Activated B cell treated with CpG ODN at 0.5 μM for 24 hours (primary cell): Measurements from ENCODE around the gene USP8. TPM values are rescaled to one million over a fixed set of nuclear protein-coding genes. Genes with fewer than 3 reads are reported as not detected.

ENCODE experiments used
- ATAC-seq: fragments of 200-7000 bp; cut with Tn5 transposase; one replicate; pipeline ENCODE4 v1.10.0; 2021; ENCODE audit warnings: low read depth, mild to moderate bottlenecking, moderate library complexity
- CTCF ChIA-PET: fragments of 350-600 bp; sonication (Branson Sonifier 250); formaldehyde crosslinking; loops from one replicate; lab custom pipeline; 2021; ENCODE audit warnings: antibody characterized with exemption; lab: Charles Lee
- POLR2A ChIA-PET: fragments of 350-600 bp; sonication (Branson Sonifier 250); formaldehyde crosslinking; loops from one replicate; lab custom pipeline; 2021; ENCODE audit warnings: antibody characterized with exemption; lab: Charles Lee
- DNase-seq: peaks from one replicate; pipeline ENCODE4 v3.0.0; 2022
- H3K27ac Mint-ChIP-seq: one replicate; pipeline ENCODE4 v1.8.0; 2020; ENCODE audit warnings: mixed read lengths
- H3K27me3 Mint-ChIP-seq: one replicate; pipeline ENCODE4 v1.8.0; 2021; ENCODE audit warnings: mixed read lengths
- H3K36me3 Mint-ChIP-seq: one replicate; pipeline ENCODE4 v1.8.0; 2021; ENCODE audit warnings: low read depth, mixed read lengths
- H3K4me1 Mint-ChIP-seq: one replicate; pipeline ENCODE4 v1.8.0; 2021; ENCODE audit warnings: mixed read lengths
- H3K4me3 Mint-ChIP-seq: one replicate; pipeline ENCODE4 v1.8.0; 2020; ENCODE audit warnings: mild to moderate bottlenecking, mixed read lengths
- H3K9me3 Mint-ChIP-seq: one replicate; pipeline ENCODE4 v1.8.0; 2020; ENCODE audit warnings: mixed read lengths
- intact Hi-C: fragments of 100-400 bp; cut with micrococcal nuclease; formaldehyde crosslinking; loops from one replicate; pipeline ENCODE4 v1.15.1; 2024
- total RNA-seq: library from RNA; stranded (reverse); gene quantifications from 2 replicates; pipeline ENCODE4 v1.2.3, GENCODE V29; 2022
- TF ChIP-seq, protein P1 (sequence below): fragments of 200-600 bp; IDR thresholded peaks from one replicate; pipeline ENCODE4 v1.8.0; 2022; ENCODE audit warnings: antibody characterized with exemption, mild to moderate bottlenecking

The USP8 gene
- total RNA-seq, 1 donor from 2014 or later, result 78.3 TPM

DNA sequence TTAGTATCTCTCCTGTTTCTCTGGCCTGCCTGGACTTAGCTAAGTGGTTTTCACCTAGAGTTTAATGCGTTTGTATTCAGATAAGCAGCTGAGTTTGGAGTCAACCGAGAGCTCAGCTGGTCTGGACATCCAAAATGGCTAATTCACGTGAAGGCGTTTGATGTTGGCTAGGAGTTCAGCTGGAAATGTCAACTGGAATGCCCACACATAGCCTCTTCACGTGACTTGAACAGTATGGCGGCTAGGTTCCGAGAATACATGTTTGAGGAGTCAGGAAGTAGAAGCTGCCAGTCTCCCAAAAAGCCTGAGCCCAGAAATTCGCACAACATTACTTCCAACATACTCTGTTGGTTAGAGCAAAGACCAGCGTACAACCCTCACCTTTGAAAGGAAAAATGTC is 2.2 kb downstream of the USP8 start:
- Mint-ChIP-seq H3K9me3 (no peaks in the 10 kb centered on the region), H3K27ac (peak overlapping the region; percentile 24), H3K27me3 (no peaks in the 10 kb centered on the region), H3K4me3 (peak overlapping the region; percentile 38), H3K36me3 (peaks cover 28% of the 10 kb centered on the region), H3K4me1 (peaks cover 58% of the 10 kb centered on the region)
- intact Hi-C loops, result no loop called here
- no peak for ATAC-seq
- POLR2A ChIA-PET, result interaction anchor here (0.5 to 1.7 kb wide), 4 partner anchors 69 to 73 kb away, joined by 3 read pairs; partner anchors contain the start of gene GABPB1
- no peak for DNase-seq
- CTCF ChIA-PET, result no interaction called here
- TF ChIP-seq, protein P1, sequence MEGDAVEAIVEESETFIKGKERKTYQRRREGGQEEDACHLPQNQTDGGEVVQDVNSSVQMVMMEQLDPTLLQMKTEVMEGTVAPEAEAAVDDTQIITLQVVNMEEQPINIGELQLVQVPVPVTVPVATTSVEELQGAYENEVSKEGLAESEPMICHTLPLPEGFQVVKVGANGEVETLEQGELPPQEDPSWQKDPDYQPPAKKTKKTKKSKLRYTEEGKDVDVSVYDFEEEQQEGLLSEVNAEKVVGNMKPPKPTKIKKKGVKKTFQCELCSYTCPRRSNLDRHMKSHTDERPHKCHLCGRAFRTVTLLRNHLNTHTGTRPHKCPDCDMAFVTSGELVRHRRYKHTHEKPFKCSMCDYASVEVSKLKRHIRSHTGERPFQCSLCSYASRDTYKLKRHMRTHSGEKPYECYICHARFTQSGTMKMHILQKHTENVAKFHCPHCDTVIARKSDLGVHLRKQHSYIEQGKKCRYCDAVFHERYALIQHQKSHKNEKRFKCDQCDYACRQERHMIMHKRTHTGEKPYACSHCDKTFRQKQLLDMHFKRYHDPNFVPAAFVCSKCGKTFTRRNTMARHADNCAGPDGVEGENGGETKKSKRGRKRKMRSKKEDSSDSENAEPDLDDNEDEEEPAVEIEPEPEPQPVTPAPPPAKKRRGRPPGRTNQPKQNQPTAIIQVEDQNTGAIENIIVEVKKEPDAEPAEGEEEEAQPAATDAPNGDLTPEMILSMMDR, result no peak

GRCh38 chr15:50431204-50431603 is 7.0 kb downstream of the USP8 start:
- Mint-ChIP-seq H3K4me3 (no peak overlapping the region), H3K36me3 (peaks cover 50% of the 10 kb centered on the region), H3K9me3 (no peaks in the 10 kb centered on the region), H3K27ac (no peak overlapping the region), H3K27me3 (no peaks in the 10 kb centered on the region), H3K4me1 (peaks cover 53% of the 10 kb centered on the region)
- TF ChIP-seq, protein P1, result no peak
- DNase-seq (no peak), ATAC-seq (no peak)
- ChIA-PET POLR2A (no interaction called here), CTCF (no interaction called here)
- intact Hi-C loops, result no loop called here

GRCh38 chr15:50432230-50432629 is 8.0 kb downstream of the USP8 start:
- no peak for DNase-seq
- Mint-ChIP-seq H3K4me1 (peaks cover 45% of the 10 kb centered on the region), H3K4me3 (no peak overlapping the region), H3K27ac (no peak overlapping the region), H3K36me3 (peaks cover 46% of the 10 kb centered on the region), H3K9me3 (no peaks in the 10 kb centered on the region), H3K27me3 (no peaks in the 10 kb centered on the region)
- TF ChIP-seq, protein P1, result no peak
- ChIA-PET POLR2A (interaction anchor here (0.6 kb wide), 1 partner anchor 17 kb away, joined by 7 read pairs; no protein-coding TSS in a partner anchor), CTCF (no interaction called here)
- intact Hi-C loops, result no loop called here
- ATAC-seq, result no peak

- H3K27me3 Mint-ChIP-seq, result no peaks in the 10 kb centered on the region
- ChIA-PET POLR2A (no interaction called here), CTCF (no interaction called here)
- no peak for DNase-seq
- TF ChIP-seq, protein P1, result no peak
- H3K36me3 Mint-ChIP-seq, result peaks cover 62% of the 10 kb centered on the region
- no peak for ATAC-seq
- peak overlapping the region; percentile 51 for H3K27ac Mint-ChIP-seq
- H3K4me1 Mint-ChIP-seq, result peaks cover 33% of the 10 kb centered on the region
- intact Hi-C loops, result no loop called here
- H3K9me3 Mint-ChIP-seq, result no peaks in the 10 kb centered on the region
- no peak overlapping the region for H3K4me3 Mint-ChIP-seq
Observed at GRCh38 chr15:50435772-50436171, 11.6 kb downstream of the USP8 start.

DNA sequence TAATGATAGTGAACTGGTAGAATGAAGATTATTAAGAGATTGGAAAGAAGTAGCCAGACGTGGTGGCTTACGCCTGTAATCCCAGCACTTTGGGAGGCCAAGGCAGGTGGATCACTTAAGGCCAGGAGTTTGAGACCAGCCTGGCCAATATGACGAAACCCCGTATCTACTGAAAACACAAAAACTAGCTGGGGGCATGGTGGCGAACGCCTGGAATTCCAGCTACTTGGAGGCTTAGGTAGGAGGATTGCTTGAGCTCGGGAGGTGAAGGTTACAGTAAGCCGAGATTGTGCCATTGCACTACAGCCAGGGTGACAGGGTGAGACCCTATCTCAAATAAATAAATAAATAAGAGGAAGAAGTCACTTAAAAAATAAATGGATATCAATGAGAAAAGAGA is 14.0 kb downstream of the USP8 start:
- no peaks in the 10 kb centered on the region for H3K9me3 Mint-ChIP-seq
- intact Hi-C loops, result no loop called here
- ATAC-seq, result no peak
- POLR2A ChIA-PET, result no interaction called here
- no peak for DNase-seq
- TF ChIP-seq, protein P1, result no peak
- H3K27ac Mint-ChIP-seq, result no peak overlapping the region
- peaks cover 22% of the 10 kb centered on the region for H3K4me1 Mint-ChIP-seq
- no peak overlapping the region for H3K4me3 Mint-ChIP-seq
- H3K27me3 Mint-ChIP-seq, result no peaks in the 10 kb centered on the region
- CTCF ChIA-PET, result no interaction called here
- H3K36me3 Mint-ChIP-seq, result peaks cover 58% of the 10 kb centered on the region
